GM12874 (cell line): ENCODE data around the gene ACTR5.
A peak's percentile ranks its signal among the peaks of the same experiment; 100 is the strongest.

Experiments
- CTCF ChIP-seq: IDR thresholded peaks from 2 replicates; pipeline ENCODE4 v1.5.1; 2011; ENCODE audit warnings: low read depth, mild to moderate bottlenecking, control low read depth, low read length, moderate library complexity; ENCODE audit not compliant: insufficient read depth

The ACTR5 gene

GRCh38 chr20:38789503-38790199 is 41.4 kb downstream of the ACTR5 start:
- no peak for TF ChIP-seq CTCF

- TF ChIP-seq CTCF, result peak; percentile 79
Measured at GRCh38 chr20:38790200-38791053, 42.2 kb downstream of the ACTR5 start.

- TF ChIP-seq CTCF, result no peak
Measured at GRCh38 chr20:38791291-38791690, 43.0 kb downstream of the ACTR5 start.

- no peak for TF ChIP-seq CTCF
Measured at GRCh38 chr20:38791940-38792339, 43.7 kb downstream of the ACTR5 start.

- no peak for TF ChIP-seq CTCF
Measured at GRCh38 chr20:38798266-38798665, 50.0 kb downstream of the ACTR5 start.

- no peak for TF ChIP-seq CTCF
Measured at GRCh38 chr20:38799203-38799602, 50.9 kb downstream of the ACTR5 start.

- no peak for TF ChIP-seq CTCF
Measured at GRCh38 chr20:38800882-38801281, 52.6 kb downstream of the ACTR5 start.
